Natural killer cell (primary cell): ENCODE data around the gene SPAG16. TPM values are rescaled to one million over a fixed set of nuclear protein-coding genes. Genes with fewer than 3 reads are reported as not detected.
A peak's percentile ranks its signal among the peaks of the same experiment; 100 is the strongest.

Experiments
- ATAC-seq, 3 donors: fragments of 150-1000 bp in 2 of 3; fragments of 200-7000 bp in 1 of 3; cut with Tn5 transposase; 1 replicate in 1 of 3; 2 replicates in 2 of 3; pipeline ENCODE4 v1.10.0; 2021; ENCODE audit warnings: mild to moderate bottlenecking in 2 of 3, moderate library complexity in 2 of 3
- DNase-seq, 2 donors: peaks; one replicate each; pipeline versions ENCODE4 v3.0.0 to v3.0.0-alpha.2; 2013 to 2021; ENCODE audit warnings: mixed read lengths in 1 of 2
- H3K27ac ChIP-seq: one replicate; pipeline ENCODE4 v1.5.1; 2013; ENCODE audit warnings: mild to moderate bottlenecking, low read length
- H3K27me3 ChIP-seq: one replicate; pipeline ENCODE4 v1.6.1; 2013; ENCODE audit warnings: low read length; ENCODE audit not compliant: control insufficient read depth, insufficient read depth
- H3K36me3 ChIP-seq: one replicate; pipeline ENCODE4 v1.6.1; 2013; ENCODE audit warnings: low read length; ENCODE audit not compliant: control insufficient read depth, insufficient read depth
- H3K4me1 ChIP-seq: one replicate; pipeline ENCODE4 v1.6.1; 2013; ENCODE audit warnings: low read length; ENCODE audit not compliant: control insufficient read depth, insufficient read depth
- H3K4me3 ChIP-seq: one replicate; pipeline ENCODE4 v1.5.1; 2013; ENCODE audit warnings: low read length
- H3K9me3 ChIP-seq: one replicate; pipeline ENCODE4 v1.6.1; 2013; ENCODE audit warnings: low read length; ENCODE audit not compliant: control insufficient read depth, insufficient read depth
- H3K27ac Mint-ChIP-seq, 2 donors: one replicate each; pipeline ENCODE4 v1.8.0; 2022; ENCODE audit warnings: mild to moderate bottlenecking in 2 of 2, mixed read lengths in 2 of 2, moderate library complexity in 1 of 2
- H3K27me3 Mint-ChIP-seq, 2 donors: one replicate each; pipeline ENCODE4 v1.8.0; 2022; ENCODE audit warnings: low read depth in 2 of 2, mixed read lengths in 2 of 2
- H3K36me3 Mint-ChIP-seq: one replicate; pipeline ENCODE4 v1.8.0; 2022; ENCODE audit warnings: mixed read lengths
- H3K4me1 Mint-ChIP-seq, 2 donors: one replicate each; pipeline ENCODE4 v1.8.0; 2022; ENCODE audit warnings: mixed read lengths in 2 of 2
- H3K4me3 Mint-ChIP-seq: one replicate; pipeline ENCODE4 v1.8.0; 2022; ENCODE audit warnings: mild to moderate bottlenecking, moderate library complexity, mixed read lengths
- H3K9me3 Mint-ChIP-seq, 2 donors: one replicate each; pipeline ENCODE4 v1.8.0; 2022; ENCODE audit warnings: mixed read lengths in 2 of 2
- CTCF ChIP-seq: fragments of 200-600 bp; IDR thresholded peaks from one replicate; pipeline ENCODE4 v1.8.0; 2022; ENCODE audit warnings: antibody characterized with exemption
- WGBS: methylation state at CpG from one replicate; pipeline ENCODE4 v1.1.7; 2013; ENCODE audit warnings: missing lambda C conversion rate; ENCODE audit not compliant: insufficient coverage; 5-methylcytosine and 5-hydroxymethylcytosine counted together
- intact Hi-C: fragments of 100-400 bp; cut with micrococcal nuclease; formaldehyde crosslinking; loops from one replicate; pipeline ENCODE4 v1.14.2; 2022
- total RNA-seq, 4 donors: library from RNA; stranded (reverse); fragments of 120-200 nt in 1 of 4; gene quantifications; one replicate each; pipeline versions ENCODE4 v1.2.3 to v1.2.4, GENCODE V29; 2013 to 2022

The SPAG16 gene
- total RNA-seq, 3 donors from 2014 or later (not counting 1 experiment from before 2014, with no cell fraction given), result 3.5 to 5.8 (median 4.0) TPM

- Mint-ChIP-seq H3K27ac (no peak overlapping the region), H3K4me3 (no peak overlapping the region), H3K36me3 (no peaks in the 10 kb centered on the region), H3K27me3 (peaks cover 4 to 18% of the 10 kb centered on the region in 2 donors), H3K9me3 (no peaks in the 10 kb centered on the region), H3K4me1 (peaks cover 20 to 21% of the 10 kb centered on the region in 2 donors)
- intact Hi-C loops, result no loop called here
- Histone ChIP-seq H3K27ac (no peak overlapping the region), H3K4me1 (peaks cover 3% of the 10 kb centered on the region), H3K27me3 (no peaks in the 10 kb centered on the region), H3K9me3 (no peaks in the 10 kb centered on the region), H3K36me3 (no peaks in the 10 kb centered on the region), H3K4me3 (no peak overlapping the region)
- DNase-seq, result no peak
- WGBS, result no CpG with 5 or more reads among the region's 1 CpG
- ATAC-seq, result no peak
- TF ChIP-seq CTCF, result no peak
Measured at GRCh38 chr2:213237251-213237650, 47.0 kb upstream of the SPAG16 start.

- Mint-ChIP-seq H3K27ac (no peak overlapping the region), H3K4me3 (no peak overlapping the region), H3K36me3 (no peaks in the 10 kb centered on the region), H3K9me3 (no peaks in the 10 kb centered on the region), H3K27me3 (peaks cover 4 to 18% of the 10 kb centered on the region in 2 donors), H3K4me1 (peaks cover 18 to 19% of the 10 kb centered on the region in 2 donors)
- intact Hi-C loops, result no loop called here
- H3K36me3 ChIP-seq, result no peaks in the 10 kb centered on the region
- no peaks in the 10 kb centered on the region for H3K27me3 ChIP-seq
- ATAC-seq (no peak), DNase-seq (no peak)
- H3K4me1 ChIP-seq, result peaks cover 3% of the 10 kb centered on the region
- no peak overlapping the region for H3K27ac ChIP-seq
- H3K4me3 ChIP-seq, result no peak overlapping the region
- H3K9me3 ChIP-seq, result no peaks in the 10 kb centered on the region
- 42% methylated on average over 2 of the region's 2 CpGs for WGBS
- no peak for TF ChIP-seq CTCF
Measured at GRCh38 chr2:213237787-213238186, 46.5 kb upstream of the SPAG16 start.

- ATAC-seq (no peak), DNase-seq (peak in 1 of 2 donors; percentile 32)
- WGBS, result 60% methylated on average over 3 of the region's 3 CpGs
- H3K27ac Mint-ChIP-seq, result no peak overlapping the region
- intact Hi-C loops, result no loop called here
- H3K27me3 Mint-ChIP-seq, result peaks cover 4 to 18% of the 10 kb centered on the region in 2 donors
- no peak for TF ChIP-seq CTCF
- Histone ChIP-seq H3K27ac (no peak overlapping the region), H3K4me3 (no peak overlapping the region), H3K9me3 (no peaks in the 10 kb centered on the region), H3K27me3 (no peaks in the 10 kb centered on the region), H3K36me3 (no peaks in the 10 kb centered on the region), H3K4me1 (no peaks in the 10 kb centered on the region)
- peaks cover 6 to 8% of the 10 kb centered on the region in 2 donors for H3K4me1 Mint-ChIP-seq
- H3K4me3 Mint-ChIP-seq, result no peak overlapping the region
- no peaks in the 10 kb centered on the region for H3K9me3 Mint-ChIP-seq
- H3K36me3 Mint-ChIP-seq, result no peaks in the 10 kb centered on the region
Measured at GRCh38 chr2:213238753-213239495, 45.3 kb upstream of the SPAG16 start.

- H3K27me3 ChIP-seq, result no peaks in the 10 kb centered on the region
- 88% methylated on average over 6 of the region's 6 CpGs for WGBS
- H3K36me3 Mint-ChIP-seq, result no peaks in the 10 kb centered on the region
- intact Hi-C loops, result no loop called here
- TF ChIP-seq CTCF, result no peak
- H3K36me3 ChIP-seq, result no peaks in the 10 kb centered on the region
- no peaks in the 10 kb centered on the region for H3K4me1 Mint-ChIP-seq
- no peaks in the 10 kb centered on the region for H3K9me3 ChIP-seq
- ATAC-seq (no peak), DNase-seq (no peak)
- no peaks in the 10 kb centered on the region for H3K4me1 ChIP-seq
- no peak overlapping the region for H3K4me3 ChIP-seq
- H3K9me3 Mint-ChIP-seq, result no peaks in the 10 kb centered on the region
- H3K27ac ChIP-seq, result no peak overlapping the region
- no peak overlapping the region for H3K27ac Mint-ChIP-seq
- no peak overlapping the region for H3K4me3 Mint-ChIP-seq
- peaks cover 4 to 13% of the 10 kb centered on the region in 2 donors for H3K27me3 Mint-ChIP-seq
Measured at GRCh38 chr2:213241817-213242216, 42.4 kb upstream of the SPAG16 start.
